CD4-positive, alpha-beta T cell treated with Interleukin-21 for 1 hour (primary cell): Measurements from ENCODE around the gene POU3F1.
"Not testable (repeated sequence)": the region's sequence is repeated elsewhere in the genome, so short reads cannot be mapped to it uniquely, and the experiment has no call there.

Experiments
- DNase-seq: peaks from one replicate; pipeline ENCODE4 v3.0.0-alpha.2; 2020

The POU3F1 gene

DNA sequence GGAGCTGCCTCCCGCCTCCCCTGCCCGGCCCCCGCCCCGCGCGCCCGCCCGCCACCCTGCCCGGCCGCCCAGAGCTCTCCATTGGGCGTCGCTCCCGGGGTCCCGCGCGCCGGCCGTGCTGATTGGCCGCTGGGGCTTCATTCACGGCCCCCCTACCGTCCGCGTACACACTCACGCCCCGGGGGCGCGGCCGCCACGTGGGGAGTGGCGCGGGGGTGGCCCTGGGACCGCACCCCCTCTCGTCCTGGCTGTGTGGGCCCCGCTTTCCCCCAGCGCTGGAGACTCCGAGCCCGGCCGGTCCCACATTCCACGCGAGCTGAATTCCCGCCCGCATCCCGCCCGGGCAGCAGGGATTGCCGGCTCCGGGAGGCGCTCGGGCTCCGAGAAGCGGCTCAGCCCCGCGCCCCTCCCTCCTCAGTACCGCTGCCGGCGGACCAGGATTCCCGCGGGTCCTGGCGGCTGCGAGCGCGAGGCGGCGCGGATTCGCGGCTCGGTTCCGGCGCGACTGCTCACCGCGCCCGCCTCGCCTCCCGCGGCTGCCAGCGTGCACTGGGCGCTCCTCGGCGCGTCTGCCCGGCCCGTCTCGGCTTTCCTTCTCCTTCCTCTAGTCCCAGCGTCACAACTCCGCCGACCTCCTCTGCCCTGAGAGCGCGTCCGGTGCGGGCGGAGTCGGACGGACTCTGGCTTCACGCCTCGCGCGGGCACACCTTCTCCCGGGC is 450 bp upstream of the POU3F1 start:
- peak; percentile 84 for DNase-seq

DNA sequence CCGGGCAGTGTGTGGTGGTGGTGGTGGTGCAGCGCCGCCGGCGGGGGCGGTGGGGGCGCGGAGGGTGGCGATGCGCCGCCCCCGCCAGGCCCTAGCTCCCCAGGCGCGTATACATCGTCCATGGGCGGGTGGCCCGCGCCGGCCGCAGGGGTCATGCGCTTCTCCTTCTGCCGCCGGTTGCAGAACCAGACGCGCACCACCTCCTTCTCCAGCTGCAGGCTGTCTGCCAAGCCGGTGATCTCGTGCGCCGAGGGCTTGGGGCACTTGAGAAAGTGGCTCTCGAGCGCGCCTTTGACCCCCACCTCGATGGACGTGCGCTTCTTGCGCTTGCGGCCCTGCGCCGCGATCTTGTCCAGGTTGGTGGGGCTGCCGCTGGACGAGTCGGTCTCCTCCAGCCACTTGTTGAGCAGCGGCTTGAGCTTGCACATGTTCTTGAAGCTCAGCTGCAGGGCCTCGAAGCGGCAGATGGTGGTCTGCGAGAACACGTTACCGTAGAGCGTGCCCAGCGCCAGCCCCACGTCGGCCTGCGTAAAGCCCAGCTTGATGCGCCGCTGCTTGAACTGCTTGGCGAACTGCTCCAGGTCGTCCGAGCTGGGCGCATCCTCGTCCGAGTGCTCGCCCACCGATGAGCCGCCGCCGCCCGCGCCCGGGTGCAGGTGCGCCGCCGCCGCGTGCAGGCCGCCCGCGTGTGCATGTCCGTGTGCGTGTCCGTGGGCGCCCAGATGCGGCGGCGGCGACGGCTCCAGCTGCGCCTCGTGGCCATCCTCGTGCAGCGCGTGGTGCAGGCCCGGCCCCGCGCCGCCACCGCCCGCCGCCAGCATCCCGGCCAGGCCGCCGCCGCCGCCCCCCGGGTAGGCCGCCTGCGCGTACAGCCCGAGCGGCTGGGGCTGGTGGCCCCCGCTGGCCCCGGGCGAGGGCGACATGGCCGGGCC is 926 bp downstream of the POU3F1 start:
- DNase-seq, result no peak

DNA sequence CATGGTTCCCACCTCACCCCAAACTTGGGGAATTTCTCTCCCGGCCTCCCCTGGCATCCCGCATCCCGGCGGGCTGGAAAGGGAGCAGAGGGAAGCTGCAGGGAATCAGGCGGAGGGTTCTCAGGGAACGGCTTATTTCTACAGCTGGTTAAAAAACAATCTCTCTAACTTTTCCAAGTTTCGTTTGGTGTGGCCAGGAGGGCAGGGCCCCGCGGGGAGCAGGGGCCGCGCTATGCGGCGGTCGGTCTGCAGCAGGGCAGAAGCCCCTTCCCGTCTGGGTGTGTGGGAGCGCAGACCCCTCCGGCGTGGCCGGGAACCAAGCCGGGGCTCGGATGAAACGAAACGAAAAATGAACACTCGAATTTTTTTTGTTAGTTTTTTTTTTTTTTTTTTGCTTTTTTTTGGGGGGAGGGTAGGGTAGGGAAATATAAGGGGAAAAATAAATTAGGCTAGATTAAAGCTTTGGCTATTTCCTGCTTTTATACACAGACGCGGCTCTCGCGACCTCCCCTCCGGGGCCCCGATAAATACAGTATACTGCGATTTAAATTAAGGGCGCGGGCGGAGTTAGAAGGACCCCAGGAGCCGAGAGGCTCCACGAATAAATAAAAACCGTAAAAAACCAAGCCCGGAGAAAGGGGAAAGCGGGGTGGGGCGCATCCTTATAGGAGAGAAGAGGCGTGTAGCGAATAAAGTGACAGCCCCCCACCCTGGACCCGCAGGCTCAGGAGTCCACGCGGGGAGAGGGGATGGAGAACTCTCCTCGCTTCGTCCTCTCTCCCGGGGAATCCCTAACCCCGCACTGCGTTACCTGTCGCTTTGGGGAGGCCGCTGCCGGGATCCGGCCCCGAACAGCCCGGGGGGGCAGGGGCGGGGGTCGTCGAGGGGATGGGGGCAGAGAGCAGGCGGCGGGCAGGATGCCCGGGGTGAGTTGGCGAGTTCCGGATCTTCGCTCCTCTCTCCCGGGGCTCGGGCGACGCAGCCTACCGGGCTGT is 2.1 kb downstream of the POU3F1 start:
- DNase-seq, result no peak

DNA sequence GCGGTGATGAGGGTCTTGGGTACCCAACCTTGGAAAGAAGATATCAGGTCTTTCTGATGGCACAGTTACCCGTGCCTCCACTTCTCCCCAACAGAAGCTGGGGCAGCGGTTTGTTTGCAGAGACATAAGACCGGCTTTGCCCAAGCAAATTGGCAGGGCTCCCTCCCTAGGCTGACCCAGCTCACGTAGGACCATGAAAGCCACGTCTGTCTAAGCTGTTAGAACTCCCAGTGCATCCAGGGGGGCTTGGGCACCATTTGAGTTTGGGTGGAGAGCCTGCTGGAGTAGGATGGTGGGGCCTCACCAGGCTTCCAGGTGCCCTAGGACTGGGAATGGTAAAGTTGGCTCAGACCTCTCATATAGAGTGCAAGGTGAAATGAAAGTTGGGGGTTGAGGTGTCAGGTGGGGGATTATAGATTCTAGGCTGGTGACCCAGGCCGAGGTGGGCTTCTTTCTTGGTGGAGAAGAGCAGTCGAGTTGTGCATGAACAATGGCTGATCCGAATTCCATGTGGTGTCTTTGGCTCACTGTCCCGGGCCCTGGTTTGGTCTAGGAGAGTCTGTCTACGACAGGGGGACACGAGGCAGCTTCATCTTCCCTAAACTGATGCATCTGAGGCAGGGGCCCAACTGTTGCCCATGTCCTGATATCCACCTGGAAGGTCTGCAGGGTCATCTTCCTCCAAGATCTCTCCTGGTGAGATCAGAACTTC is 3.4 kb downstream of the POU3F1 start:
- no peak for DNase-seq

DNA sequence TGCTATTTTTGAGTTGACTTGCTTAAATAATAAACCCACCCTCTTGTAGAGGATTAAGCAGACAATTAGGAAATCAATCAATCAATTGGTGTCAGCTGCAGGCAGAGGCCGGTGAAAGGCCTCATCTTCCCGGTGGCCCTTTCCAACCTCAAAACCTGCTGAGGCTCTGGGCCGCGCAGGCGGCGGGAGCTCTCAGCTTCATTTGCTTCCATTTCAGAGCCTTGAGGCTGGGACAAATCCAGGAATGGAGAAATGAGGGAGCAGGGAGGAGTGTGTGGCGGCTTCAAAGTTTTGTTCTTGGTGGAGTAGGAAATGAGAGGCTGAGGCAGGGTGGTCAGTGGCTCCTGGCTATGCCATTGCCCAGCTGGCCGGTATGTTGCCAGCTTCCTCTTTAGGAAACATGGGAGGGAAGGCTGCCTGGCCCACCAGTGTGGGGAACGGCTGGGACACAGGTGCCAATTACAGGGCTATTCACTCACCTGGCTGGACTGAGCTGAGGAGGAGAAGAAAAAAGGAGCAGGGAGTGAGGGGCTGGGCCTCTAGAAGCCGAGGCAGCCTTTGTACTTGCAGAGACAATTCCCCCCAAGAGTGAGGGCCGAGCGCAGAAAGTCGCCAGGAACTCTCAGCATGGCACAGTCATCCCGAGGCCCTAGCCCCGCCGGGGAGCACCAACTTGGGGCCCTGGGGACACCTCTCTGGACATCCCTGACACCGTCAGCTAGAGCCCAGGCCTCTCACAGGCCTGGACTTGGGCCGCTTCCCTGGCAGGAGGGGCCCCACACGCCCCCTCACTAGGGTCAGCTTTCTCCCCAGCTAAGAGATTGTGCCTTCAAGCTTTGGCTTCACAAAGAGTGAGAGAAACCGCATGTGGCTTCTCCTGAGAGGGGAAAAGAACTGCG is 4.4 kb downstream of the POU3F1 start:
- DNase-seq, result no peak

DNA sequence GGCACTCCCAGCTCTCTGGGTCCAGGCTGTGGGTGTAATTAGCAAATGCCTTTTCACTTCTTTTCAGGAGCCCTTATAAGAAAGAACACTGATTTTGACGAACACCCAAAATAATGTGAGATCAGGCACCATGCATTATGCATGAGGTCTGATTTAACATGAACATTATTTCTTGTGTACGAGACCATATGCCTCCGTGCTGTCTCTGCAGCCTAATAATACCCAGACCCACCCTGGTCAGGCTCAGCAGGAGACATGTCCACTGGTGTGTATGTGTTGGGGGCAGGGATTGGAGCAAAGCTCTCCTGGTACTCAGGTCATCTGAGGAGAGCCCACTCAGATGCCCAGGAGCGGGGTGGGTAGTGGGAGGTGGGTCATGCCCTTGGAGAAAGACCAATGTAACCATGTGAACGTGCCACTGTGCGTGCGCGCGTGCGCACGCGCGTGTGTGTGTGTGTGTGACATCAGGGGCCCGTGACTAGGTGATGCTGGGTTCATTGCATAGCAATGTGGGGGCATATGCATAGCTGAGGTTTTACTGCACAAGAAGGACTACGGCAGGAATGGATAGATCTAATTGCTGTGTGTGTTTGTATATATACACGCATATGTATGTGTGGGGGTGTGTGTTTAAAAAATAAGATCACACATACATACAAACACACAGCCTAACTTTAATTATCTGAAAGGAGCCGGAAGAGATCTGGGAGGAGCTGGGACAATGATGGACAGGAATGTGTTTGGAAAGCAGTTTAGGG is 7.1 kb downstream of the POU3F1 start:
- DNase-seq, result no peak

DNA sequence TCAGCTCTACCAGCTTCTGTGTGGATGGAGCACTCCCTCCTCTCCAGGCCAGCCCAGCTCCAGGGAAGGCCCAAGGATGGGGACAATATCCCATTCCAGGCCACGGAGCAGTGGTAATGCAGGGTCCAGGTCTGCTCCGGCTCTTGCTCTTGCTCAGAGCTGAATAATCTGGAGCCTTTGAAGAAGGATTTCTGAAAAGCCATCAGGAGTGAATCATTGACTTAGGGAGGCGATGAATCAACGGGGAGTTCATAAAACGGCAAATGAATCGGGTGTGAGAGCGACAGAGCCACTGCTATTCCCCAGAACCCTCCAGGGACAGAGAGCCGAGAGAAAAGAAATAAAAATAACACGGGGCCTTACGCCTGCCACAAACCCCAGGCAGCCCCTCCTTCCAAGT is 7.7 kb downstream of the POU3F1 start:
- no peak for DNase-seq

DNA sequence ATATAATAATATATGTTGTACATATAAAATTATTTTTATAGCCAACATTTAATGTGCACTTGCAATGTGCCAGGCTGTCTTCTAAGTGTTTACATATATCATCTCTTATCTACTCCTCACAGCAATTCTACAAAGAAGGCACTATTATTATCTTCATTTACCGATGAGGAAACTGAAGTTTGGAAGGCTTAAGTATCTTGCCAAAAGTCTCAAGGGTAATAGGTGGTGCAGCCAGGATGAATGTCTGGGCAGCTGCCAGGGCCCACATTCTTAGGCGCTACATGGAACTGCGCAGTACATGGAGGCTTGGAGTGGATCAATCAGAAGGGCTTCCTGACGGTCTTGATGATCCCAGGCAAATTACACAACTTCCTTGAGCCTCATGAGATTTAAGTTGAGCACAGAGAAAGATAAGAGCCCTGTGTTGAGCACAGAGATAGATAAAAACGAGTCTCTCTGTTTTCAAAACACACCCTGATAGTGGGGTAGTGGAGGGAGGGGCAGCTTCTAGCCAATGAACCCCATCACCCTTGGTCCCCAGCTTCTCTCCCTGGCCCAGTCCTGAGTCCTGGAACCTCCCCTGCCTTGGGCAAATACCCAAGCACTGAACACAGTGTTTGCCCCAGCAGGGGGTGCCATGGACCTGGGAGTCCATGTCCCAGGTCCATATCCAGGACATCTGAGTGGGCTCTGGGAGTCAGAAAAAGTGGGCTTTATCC is 9.2 kb downstream of the POU3F1 start:
- DNase-seq, result no peak

DNA sequence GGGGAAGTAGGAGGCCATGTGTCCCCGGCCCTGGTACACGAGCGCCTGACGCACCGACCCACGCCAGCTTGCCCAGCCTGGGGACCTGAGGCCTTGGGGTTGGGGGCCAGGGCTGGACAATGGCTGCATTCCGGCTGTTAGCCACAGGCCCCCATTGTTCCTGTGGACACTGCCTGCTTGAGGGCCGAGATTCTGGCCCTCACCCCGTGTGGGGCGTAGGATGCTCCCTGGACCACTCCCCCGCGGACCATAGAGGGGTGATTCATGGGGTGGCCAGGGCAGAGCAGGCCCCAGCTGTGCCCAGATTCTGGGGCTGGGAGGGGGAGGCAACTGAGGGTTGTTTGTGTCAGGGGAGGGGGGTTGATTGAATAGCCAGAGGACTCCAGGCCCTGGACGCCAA is 11.7 kb downstream of the POU3F1 start:
- no peak for DNase-seq

DNA sequence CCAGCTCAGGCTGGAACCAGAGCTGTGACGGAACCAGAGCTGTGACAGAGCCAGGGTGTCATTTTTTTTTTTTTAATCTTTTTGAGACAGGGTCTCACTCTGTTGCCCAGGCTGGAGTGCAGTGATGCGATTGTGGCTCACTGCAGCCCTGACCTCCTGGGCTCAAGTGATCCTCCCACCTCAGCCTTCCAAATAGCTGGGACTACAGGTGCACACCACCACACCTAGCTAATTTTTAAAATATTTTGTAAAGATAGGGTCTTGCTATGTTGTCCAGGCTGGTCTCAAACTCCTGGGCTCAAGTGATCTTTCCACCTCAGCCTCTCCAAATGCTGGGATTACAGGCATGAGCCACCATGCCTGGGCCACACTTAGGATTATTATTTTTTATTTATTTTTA is 13.6 kb downstream of the POU3F1 start:
- DNase-seq, result not testable (repeated sequence)

DNA sequence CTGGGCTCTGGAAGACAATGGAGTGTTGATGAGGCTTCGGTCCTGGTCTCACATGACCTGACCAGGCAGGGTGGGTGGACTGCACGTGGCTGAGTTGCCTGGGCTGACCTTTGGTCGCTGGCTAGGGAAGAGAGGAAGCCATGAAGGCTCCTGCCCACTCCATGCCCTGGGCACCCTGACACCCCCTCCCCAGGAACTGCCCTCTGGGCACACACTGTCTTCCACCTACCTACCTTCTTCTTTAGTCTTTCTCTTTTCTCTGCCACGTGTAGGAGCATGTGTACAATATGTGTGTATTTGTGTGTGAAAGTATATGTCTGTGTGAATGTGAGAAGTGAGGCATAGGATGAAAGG is 15.1 kb downstream of the POU3F1 start:
- no peak for DNase-seq

DNA sequence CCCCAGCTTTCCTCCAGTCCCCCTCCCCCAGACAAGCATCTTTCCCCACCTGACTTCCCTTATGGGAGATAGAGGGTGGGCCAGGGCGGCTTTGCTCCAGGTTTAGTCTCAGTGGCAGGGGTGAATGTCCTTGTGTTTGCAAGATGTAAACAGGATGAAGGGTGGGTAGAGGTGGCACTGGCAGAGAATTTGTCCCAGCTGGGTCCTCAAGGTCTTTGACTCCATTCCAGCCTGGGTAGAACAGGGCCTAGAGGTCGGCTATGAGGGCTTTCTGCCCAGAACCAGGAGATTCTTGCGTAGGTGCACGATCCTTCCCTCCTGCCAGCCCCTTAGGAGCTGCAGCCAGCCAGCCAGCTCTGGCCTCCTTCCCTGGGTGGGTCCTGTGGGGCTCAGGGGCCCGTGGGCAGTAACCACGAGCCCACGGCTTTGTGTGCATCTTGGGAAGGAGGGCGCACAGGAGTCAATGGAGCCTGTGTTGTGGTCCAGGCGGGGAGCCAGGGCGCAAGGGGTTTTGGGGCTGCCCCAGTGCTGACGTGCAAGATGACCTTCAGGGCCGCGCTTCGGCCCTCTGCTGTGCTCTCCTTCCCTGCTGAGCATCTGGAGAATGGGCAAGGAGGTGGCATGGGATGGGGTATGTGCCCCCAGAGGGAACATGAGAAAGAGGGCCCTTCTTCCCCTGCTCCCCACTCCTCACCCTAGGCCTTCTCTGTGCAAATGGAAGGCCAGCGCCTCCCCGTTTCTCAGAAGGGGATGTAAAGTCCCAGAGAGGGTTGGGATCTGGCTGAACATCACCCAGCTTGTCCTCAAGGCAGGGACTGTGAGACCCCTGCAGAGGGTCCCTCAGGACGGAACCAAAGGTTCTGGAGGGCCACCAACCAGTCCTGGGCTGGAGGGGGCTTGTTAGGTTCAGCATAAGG is 15.7 kb downstream of the POU3F1 start:
- no peak for DNase-seq

DNA sequence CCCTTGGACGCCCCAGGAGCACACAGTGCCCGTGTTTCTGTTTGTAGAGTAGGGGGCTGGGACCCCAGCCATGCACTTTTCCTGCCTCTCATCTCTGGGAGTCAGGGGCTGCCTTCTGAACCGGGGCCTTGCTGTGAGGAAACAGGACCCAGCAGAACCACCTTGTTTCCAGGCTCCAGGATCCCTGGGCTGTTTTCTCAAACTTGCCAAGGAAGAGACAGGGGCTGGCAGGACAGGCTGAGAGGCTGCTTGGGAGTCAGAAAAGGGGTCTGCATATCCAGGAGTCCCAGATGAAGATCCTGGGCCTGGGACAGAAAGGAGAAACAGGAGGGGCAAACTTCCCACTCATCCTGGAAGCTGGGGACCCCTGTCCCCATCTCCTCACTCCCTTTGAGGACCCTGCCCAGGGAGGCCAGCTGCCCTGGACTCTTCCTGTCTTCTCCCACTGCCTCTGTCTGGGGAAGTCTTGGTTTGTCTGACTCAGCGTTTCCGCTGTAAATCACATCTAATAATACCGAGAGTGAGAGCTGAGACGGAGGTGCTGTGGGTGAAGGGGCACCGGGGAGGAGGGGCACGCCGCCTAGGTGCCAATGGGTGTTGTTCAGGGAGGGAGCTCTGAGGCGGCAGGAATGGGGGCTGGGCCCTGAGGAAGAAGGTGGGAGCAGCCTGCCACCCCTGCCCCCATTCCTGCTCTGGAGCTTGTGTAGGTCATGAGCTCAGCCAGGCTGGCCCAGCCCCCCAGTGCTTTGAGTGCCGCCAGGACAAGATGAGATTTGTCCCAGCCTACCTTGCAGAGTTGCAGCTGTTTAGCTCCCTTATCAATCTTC is 16.7 kb downstream of the POU3F1 start:
- DNase-seq, result peak; percentile 54

DNA sequence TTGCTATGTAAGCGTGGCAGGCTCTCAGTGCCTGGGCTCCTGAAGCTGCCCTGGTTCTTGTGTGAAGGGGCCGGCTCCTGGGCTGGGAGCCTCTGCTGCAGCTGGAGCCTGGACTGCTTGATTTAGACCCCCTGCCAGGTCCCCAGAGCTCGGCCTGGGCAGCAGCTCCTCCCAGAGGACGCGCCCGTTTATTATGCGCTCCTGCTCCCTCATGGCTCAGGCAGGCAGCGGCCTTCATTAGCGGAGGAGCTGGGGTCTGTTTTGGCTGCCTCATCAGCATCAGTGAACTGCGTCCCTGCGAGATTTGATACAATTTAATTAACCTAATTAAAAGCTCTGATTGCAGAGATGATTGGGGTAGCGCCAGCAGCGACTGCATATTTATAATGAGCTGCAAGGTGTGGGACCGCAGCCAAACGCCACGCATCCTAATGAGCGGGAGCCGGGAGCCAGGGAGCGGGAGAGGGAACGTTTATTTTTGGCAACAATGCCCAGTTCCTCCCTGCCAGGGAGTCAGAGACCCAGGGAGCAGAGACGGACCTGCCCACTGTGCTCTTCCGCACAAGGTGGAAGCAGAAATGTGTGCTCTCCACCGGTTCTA is 17.4 kb downstream of the POU3F1 start:
- no peak for DNase-seq

DNA sequence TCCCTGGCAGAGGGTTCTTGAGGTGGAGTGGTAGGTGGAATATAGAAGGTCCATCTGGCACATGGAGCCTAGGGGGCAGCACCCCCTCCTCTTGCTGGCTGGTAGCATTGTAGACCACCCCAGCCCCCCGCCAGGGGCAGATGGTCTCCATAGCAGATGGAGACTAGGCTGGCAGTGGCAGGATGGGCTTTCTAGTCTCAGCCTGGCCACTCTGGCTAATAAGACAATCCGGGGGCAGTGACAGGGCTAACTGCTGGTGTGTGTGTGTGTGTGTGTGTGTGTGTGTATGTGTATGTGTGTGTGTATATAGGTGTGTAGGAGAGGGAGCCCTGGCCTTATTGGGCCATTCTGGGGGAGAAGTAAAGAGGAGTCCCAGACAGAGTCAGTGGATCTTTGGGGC is 17.9 kb downstream of the POU3F1 start:
- DNase-seq, result no peak

DNA sequence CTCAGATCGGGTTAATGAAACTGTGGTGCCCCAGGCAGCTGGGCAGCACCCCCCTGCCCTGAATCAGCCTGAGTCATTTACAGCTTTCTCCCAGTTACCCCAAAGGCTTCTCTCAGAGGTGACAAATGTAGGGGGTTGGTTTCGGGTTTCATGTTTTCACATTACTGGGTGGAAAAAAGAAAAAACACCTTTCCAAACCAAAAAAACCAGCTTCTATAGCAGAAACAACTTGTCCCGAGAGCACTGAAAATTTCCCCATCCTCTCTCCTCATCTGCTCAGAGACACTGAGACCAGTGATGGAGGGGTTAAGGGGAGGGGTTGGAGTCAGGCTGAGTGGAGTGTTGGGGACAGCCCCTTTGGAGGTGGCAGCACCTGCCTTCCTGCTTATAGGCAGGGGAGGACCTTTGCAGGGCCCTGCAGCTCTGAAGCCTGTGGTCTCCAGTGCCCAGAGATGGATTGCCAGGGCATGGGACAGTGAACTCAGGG is 18.4 kb downstream of the POU3F1 start:
- no peak for DNase-seq
